Calu3 (cell line): Measurements from ENCODE around the gene SCAMP2. TPM values are rescaled to one million over a fixed set of nuclear protein-coding genes. Genes with fewer than 3 reads are reported as not detected.

Source experiments
- BruUV-seq: library from RNA; stranded (reverse); fragments of 400-500 nt; replicated peaks from 2 replicates; lab custom pipeline; 2021; lab: Mats Ljungman, UMichigan
- CTCF ChIA-PET: fragments of 300-600 bp; sonication (Branson Sonifier 250); formaldehyde crosslinking; loops from one replicate; lab custom pipeline; 2022; ENCODE audit warnings: antibody characterized with exemption; lab: Charles Lee
- DNase-seq: peaks from one replicate; pipeline ENCODE4 v3.0.0; 2022
- H3K27ac Mint-ChIP-seq: one replicate; pipeline ENCODE4 v1.8.0; 2022; ENCODE audit warnings: mixed read lengths; ENCODE audit not compliant: unreplicated experiment
- H3K27me3 Mint-ChIP-seq: one replicate; pipeline ENCODE4 v1.8.0; 2022; ENCODE audit warnings: mixed read lengths; ENCODE audit not compliant: unreplicated experiment
- H3K36me3 Mint-ChIP-seq: one replicate; pipeline ENCODE4 v1.8.0; 2022; ENCODE audit warnings: mild to moderate bottlenecking, moderate library complexity, mixed read lengths; ENCODE audit not compliant: insufficient read depth, unreplicated experiment
- H3K4me1 Mint-ChIP-seq: one replicate; pipeline ENCODE4 v1.8.0; 2022; ENCODE audit warnings: mild to moderate bottlenecking, low read depth, mixed read lengths; ENCODE audit not compliant: unreplicated experiment
- H3K4me3 Mint-ChIP-seq: one replicate; pipeline ENCODE4 v1.8.0; 2022; ENCODE audit warnings: mild to moderate bottlenecking, low read depth, moderate library complexity, mixed read lengths; ENCODE audit not compliant: unreplicated experiment
- H3K9me3 Mint-ChIP-seq: one replicate; pipeline ENCODE4 v1.8.0; 2022; ENCODE audit warnings: low read depth, mixed read lengths; ENCODE audit not compliant: unreplicated experiment
- CTCF ChIP-seq: fragments of 200-600 bp; IDR thresholded peaks from one replicate; pipeline ENCODE4 v1.8.0; 2022; ENCODE audit warnings: antibody characterized with exemption; ENCODE audit not compliant: unreplicated experiment
- intact Hi-C: fragments of 100-400 bp; cut with micrococcal nuclease; formaldehyde crosslinking; loops from one replicate; pipeline ENCODE4 v1.10.0; 2022; ENCODE audit not compliant: unreplicated experiment
- total RNA-seq: library from RNA; stranded (reverse); gene quantifications from 2 replicates; pipeline ENCODE4 v1.2.3, GENCODE V29; 2022

SCAMP2 gene
- total RNA-seq, 1 experiment from 2014 or later: 114 TPM

DNA sequence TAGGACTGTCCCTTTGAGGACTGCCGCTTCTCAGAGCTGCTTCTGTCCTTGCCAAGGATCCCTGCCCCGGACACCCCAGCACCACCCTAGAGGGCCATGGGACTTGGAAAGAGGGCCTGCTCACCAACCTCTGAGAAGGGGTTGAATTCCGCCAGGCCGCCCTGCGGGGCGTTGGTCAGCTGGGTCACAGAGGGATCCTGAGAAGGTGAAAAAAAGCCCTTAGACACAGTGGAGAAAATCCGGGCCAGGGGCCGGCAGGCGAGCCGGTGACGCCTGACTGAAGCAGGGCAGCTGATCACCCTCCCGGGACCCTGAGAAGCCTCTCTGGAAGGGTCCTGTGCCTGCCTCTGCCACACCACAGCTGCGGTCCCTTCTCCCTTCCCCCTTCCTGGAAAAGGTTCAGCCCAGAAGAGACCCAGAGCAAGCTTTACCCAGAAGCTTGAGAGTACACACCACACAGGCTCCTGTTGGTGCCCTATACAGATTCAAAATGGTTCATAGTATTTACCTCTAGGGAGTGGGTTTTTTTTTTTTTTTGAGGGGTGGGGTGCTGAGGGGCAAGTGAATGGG is 18.6 kb downstream of the SCAMP2 start:
- no peak overlapping the region for H3K27ac Mint-ChIP-seq
- no peak for DNase-seq
- H3K4me1 Mint-ChIP-seq: peaks cover 30% of the 10 kb centered on the region
- CTCF ChIA-PET: no interaction called here
- no TSS peak for BruUV-seq
- intact Hi-C loops: no loop called here
- peaks cover 24% of the 10 kb centered on the region for H3K36me3 Mint-ChIP-seq
- no peak for TF ChIP-seq CTCF
- H3K4me3 Mint-ChIP-seq: no peak overlapping the region
- no peaks in the 10 kb centered on the region for H3K9me3 Mint-ChIP-seq
- H3K27me3 Mint-ChIP-seq: no peaks in the 10 kb centered on the region

DNA sequence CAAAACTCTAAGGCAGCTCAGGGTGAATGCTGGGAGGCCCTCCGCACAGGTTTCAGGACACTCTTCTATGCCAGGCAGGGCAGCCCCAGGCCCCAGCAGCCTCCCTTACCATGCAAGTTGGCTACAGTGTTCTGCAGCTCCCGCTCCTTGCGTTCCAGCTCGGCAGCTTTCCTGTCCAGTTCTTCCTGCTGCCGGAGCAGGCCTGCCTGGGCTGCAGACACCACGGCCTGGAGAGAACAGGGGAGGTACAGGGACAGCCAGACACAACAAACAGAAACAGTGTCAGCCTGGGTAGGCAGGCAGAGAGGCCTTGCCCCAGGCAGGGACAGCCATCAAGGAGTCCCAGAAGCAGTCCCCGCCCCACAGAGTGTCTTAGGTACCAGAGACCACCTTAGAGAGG is 21.2 kb downstream of the SCAMP2 start:
- peaks cover 43% of the 10 kb centered on the region for H3K36me3 Mint-ChIP-seq
- peaks cover 4% of the 10 kb centered on the region for H3K4me1 Mint-ChIP-seq
- no peak overlapping the region for H3K4me3 Mint-ChIP-seq
- no peaks in the 10 kb centered on the region for H3K9me3 Mint-ChIP-seq
- CTCF ChIA-PET: no interaction called here
- no peaks in the 10 kb centered on the region for H3K27me3 Mint-ChIP-seq
- no peak for TF ChIP-seq CTCF
- no peak for DNase-seq
- BruUV-seq: no TSS peak
- intact Hi-C loops: no loop called here
- no peak overlapping the region for H3K27ac Mint-ChIP-seq

DNA sequence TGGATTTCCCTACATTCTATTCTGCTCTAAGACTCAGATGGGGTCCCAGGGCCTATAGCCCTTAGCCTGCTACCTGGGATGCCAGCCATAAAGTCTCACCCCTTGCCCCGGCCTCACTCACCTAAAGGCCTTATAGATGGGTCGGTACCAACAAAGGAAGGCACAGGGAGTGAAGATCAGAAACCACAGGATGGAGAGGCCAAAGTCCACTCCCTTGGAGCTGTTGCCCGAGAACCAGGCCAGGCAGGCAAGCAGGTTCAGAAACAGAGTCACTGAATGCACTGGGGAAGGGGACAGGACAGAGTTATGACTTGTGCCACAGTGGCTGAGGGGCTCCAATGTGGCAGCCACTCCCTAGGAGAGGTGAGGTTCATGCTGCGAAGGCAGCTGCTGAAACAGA is 22.8 kb downstream of the SCAMP2 start:
- no peak for DNase-seq
- intact Hi-C loops: no loop called here
- no TSS peak for BruUV-seq
- H3K27me3 Mint-ChIP-seq: no peaks in the 10 kb centered on the region
- no peak for TF ChIP-seq CTCF
- H3K4me1 Mint-ChIP-seq: no peaks in the 10 kb centered on the region
- H3K4me3 Mint-ChIP-seq: no peak overlapping the region
- H3K9me3 Mint-ChIP-seq: no peaks in the 10 kb centered on the region
- CTCF ChIA-PET: no interaction called here
- peaks cover 51% of the 10 kb centered on the region for H3K36me3 Mint-ChIP-seq
- H3K27ac Mint-ChIP-seq: no peak overlapping the region

DNA sequence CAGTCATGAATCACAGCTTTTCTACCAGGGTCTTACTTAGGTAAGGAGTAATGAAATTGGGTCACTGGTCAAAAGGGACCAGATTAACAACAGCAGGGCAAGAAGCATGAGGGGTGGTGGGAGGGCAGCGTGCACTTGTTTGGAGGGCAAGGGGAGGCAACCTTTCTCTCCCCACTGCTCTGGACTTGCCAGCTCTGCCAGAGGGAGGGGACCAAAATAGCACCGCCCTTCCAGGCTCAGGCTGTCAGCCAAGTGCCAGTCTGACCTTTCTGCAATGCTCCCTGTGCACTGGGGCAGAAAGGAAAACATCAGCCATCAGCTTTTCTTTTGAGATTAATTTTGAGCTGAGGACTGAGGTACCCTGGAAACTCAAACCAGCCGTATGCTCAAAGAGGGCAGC is 25.7 kb downstream of the SCAMP2 start:
- Mint-ChIP-seq H3K27ac (no peak overlapping the region), H3K9me3 (no peaks in the 10 kb centered on the region), H3K36me3 (peaks cover 62% of the 10 kb centered on the region), H3K4me3 (no peak overlapping the region), H3K4me1 (no peaks in the 10 kb centered on the region), H3K27me3 (no peaks in the 10 kb centered on the region)
- BruUV-seq: no TSS peak
- CTCF ChIA-PET: interaction anchor here (0.6 to 0.8 kb wide), 2 partner anchors 71 to 354 kb away, joined by 3 to 6 read pairs; no protein-coding TSS in a partner anchor
- intact Hi-C loops: no loop called here
- DNase-seq: no peak
- no peak for TF ChIP-seq CTCF
